ENCODE measurements around the gene CHURC1.

The CHURC1 gene

DNA sequence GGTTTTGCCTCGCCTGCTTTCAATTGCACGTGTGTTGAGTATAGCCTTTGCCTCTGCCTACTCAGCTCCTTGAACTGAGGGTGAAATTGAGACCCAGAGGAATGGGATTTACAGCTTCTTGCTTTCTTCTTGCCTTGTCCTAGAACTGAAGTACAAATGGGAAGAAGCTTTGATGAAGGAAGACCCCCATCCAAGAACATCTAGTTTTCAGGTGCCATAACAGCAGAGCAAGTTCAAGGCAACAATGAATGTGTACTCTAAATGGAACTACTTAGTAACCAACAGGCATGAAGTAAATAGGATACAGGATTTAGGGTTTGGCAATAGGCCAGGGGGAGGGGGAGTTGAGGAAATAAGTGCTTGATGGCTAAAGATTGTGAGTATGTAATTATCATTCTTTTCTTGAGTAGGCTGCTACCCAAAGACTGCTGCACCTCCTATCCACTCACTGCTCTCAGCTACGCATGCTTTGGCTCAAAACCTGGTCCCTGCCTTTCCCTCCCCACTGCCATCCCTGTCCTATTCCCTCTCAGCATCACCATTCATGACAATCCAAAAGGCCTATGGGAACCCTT, 26.2 kb downstream of the CHURC1 start:
- no peak for DNase-seq

- no peak for DNase-seq
Measured at GRCh38 chr14:64942531-64943111, 28.4 kb downstream of the CHURC1 start, which contains the start of gene GPX2. GPX2 (minus strand) TSS chr14:64942745; CDS start chr14:64942726, 19 bp downstream.

DNA sequence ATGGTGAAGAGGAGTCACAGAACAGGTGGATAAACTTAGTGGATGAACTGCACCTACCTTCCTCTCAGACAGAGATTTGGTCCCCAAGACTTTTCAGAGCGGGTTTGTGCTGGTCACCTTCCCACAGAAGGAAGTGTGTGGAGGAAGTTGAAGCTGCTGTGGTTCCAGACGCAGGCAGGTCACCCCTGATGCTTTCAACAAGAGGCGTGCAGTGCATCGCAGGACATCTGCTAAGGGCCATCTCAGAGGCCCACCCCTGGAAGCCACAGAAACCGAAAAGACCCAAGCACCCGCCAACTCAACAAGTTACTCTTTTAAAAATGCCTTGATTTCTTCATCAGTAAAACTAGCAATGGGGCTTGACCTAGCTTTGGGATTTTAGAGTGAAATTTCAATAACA, 29.3 kb downstream of the CHURC1 start:
- DNase-seq, result no peak

GRCh38 chr14:64944041-64944440, 29.8 kb downstream of the CHURC1 start:
- DNase-seq, result no peak

DNA sequence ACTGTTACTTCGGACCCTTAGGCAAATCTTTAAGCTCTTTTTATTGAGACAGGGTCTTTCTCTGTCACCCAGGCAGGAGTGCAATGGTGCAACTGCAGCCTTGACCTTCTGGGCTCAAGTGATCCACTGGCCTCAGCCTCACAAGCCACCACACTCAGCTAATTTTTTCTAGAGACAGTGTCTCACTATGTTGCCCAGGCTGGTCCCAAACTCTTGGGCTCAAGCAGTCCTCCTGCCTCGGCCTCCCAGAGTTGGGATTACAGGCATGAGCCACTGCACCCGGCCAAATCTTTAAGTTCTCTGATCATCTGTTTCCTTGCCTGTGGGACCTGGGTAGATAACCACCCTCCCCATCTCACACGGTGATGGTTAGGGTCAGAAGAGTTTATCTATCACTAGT, 30.6 kb downstream of the CHURC1 start:
- no peak for DNase-seq

GRCh38 chr14:64945431-64946178, 31.4 kb downstream of the CHURC1 start:
- DNase-seq, result no peak

DNA sequence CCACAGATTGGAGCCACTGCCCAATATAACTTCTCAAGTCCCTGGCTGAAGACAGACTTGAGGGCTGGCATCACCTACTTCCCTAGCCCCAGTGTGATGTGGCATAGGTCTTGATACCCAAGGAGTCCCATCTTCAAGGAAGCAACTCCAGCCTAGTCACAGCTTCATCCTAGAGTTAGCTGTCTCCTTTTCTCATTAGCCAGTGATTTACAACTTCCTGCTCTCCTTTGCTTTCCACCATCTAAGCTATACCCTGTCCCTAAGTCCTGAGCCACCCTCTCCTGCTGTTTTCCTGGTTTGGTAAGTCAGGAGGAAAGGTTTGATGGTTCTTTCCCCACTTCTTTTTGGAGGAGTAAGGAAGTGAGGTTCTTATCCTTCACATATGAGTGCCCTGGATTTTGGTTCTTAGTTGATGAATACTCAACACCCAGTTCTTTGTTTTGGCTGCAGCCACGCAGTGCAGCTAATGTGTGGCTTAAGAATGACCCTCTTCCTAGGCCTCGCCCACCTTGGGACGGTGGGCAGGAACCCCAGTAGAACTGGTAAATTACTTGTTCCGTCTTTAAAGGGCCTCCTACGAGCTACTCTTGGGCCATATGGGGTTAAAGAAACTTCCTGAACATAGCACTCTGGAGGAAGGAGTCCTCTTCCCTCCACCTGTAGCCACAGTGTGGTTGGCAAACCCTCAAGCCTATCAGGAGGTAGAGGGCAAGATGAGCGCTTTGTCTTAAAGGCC, 32.2 kb downstream of the CHURC1 start:
- no peak for DNase-seq

- no peak for DNase-seq
Measured at GRCh38 chr14:64947710-64948611, 33.7 kb downstream of the CHURC1 start.

- DNase-seq, result no peak
Measured at GRCh38 chr14:64948612-64949210, 34.5 kb downstream of the CHURC1 start.

- DNase-seq, result no peak
Measured at GRCh38 chr14:64950889-64951288, 36.6 kb downstream of the CHURC1 start.

DNA sequence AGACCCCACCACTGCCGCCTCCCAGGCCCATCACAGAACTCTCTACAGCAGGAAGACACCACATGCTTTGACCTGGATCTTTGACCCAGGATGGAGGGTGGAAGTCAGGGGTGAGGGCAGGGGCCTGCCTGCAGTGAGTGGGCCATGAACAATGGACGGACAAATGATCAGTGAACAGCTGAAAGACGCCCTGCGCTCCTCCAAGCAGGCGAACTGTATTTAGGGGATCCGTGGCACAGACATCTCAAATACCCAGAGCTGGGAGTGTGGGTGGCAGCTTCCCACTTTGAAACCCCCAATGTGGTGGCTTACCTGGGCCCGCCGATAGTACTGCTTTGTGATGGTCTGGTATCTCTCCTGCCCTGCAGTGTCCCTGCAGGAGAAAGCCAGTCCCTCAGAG, 37.0 kb downstream of the CHURC1 start:
- DNase-seq, result no peak

DNA sequence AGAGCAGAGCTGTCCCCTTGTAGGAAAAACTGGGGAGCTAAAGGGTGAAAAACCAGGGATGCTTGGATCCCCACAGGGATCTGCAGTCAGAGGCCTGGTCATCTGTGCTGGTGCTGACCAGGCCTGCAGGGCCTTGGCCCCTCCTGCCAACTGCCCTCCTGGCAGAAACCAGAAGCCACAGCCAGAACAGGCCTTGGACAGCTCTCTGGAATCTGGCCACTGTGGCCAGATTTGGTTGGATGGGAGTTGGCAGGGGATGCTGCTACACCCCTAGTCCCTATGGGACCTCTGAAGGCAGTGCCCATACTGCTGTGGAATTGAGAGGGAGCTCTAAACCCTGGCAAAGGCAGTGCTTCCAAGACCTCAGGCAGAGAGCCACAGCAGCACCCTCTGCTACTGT, 37.5 kb downstream of the CHURC1 start:
- DNase-seq, result no peak

DNA sequence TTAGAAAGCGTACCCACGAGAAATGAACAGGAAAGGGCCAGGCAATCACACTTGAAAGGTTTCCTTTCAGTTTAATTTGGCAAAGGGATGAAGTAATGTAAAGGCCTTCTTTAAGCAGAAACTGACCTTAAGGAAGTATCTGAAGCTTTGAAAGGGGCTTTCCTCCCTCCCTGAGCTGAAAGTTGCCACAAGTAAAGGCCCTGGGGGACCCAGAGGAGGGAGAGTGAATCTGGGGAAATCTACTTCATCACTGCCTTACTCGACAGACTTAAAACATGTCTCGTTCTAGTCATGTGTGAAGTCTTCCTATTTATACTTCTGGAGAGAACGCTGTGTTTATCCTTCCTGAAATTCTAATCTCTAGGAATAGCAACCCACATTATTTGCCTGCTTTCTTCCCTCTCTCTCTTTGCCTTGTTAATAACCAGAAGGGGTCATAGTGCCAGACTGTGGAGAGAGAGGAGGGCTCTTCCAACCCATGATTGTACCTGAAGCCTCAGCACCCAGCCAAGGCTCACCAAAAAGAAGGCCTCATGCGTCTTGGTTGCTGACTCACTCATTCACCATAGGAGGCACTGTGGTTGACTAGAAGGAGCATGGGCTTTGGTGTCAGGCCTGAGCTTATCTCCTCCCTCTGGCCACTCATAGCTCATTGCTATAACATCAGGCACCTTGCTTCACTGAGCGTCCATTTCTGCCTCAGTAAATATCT, 38.5 kb downstream of the CHURC1 start:
- DNase-seq, result no peak

DNA sequence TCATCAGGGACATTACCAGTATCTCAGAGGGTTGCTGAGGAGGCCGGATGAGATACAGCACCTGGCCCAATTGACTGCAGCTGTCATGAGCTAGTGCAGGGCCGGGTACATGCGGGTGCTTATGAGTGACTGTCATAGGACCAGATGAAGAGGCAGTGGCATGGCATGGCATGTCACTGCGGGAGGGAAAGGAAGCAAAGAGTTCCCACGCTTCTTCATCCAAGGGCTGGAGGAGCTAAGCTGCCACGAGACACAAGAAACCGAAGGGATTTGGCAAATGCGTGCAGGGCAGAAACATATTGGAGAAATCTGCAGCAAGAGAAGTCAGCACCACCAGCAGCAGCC, 39.0 kb downstream of the CHURC1 start:
- DNase-seq, result no peak

GRCh38 chr14:64953661-64954060, 39.4 kb downstream of the CHURC1 start:
- no peak for DNase-seq

- no peak for DNase-seq
Measured at GRCh38 chr14:64954491-64955240, 40.4 kb downstream of the CHURC1 start.

DNA sequence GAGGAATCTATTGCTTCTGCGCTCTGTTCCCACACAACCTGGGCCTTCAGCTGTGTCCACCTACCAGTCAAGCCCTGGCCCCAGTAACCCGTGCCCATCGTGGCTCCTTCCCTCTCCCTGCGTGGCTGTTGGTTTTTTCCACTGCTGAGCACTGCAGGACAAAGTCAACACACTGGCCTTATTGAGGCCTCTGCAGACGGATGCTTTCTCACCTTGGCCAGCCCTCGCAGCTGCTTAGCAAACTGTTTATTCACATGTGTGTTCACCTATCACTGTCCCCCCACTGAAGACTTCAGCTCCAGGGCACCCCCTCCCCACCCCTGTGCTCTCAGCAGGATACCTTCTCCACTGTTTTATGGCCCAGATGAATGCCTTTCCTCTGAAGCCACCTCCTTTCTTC, 41.0 kb downstream of the CHURC1 start:
- no peak for DNase-seq

DNA sequence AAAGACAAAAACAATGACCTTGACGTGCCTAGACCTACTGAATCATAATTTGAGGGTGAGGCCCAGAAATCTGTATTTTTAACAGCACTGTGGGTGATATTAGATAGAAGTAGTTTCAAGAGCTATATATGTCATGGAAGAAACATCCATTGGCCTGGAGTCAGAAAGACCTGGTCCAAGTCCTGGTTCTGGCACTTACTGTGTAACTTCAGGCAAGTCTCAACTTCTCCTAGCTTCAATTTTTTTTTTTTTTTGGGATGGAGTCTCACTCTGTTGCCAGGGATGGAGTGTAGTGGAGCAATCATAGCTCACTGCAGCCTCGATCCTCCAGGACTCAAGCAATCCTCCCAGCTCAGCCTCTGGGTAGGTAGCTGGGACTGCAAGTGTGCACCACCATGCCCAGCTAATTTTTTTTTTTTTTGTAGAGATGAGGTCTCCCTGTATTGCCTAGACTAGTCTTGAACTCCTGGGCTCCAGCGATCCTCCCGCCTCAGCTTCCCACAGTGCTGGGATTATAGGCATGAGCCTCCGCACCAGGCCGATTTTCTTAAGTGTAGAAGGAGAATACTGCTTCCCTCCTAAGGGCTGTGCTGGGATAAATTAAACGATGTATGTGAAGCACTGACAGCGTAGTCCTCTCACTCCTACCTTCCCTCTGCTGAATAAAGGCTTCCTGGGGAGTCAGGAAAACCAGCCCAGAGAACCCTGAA, 42.6 kb downstream of the CHURC1 start:
- no peak for DNase-seq

DNA sequence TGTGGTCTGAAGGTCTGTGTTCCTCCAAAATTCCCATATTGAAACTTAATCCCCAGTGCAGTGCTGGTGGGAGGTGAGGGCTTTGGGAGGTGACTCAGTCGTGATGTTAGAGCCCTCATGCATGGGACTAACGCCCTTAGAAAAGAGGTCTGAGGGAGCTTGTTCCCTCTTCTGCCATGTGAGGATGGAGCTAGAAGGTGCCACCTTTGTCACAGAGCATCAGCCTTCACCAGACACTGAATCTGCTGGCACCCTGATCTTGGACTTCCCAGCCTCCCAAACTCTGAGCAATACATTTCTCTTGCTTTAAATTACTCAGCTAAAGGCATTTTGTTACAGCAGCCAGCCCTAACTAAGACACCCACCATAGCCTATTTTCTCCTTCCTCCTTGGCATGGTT, 43.9 kb downstream of the CHURC1 start:
- no peak for DNase-seq

DNA sequence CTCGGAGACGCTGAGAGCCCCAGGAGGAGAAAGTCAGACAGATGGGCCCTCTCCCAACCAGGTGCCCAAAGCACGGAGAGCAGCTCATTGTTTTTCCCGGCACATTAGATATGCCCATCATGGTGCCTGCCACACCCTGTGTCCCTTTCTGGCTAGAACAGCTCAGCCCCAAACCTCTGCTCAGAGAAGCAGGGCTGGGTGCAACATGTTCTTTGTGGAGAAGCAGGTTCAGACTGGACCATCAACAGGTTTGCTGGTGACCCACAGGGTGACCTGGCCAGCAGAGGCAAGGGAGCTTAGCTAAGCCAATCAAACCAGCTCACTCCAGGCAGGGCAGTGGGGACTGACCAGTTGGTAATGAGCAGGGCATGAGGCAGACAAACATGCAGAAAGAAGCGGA, 44.5 kb downstream of the CHURC1 start:
- no peak for DNase-seq

Measured in activated CD4-positive, CD25-positive, alpha-beta regulatory T cell treated with anti-CD3 and anti-CD28 coated beads, Interleukin-2, amount 50 U/mL, for 72 hours (primary cell).